ENCODE measurements around the gene HOXA3.

Gene HOXA3

GRCh38 chr7:27154369-27154768 lies 2.0 kb upstream of the HOXA3 start:
- TF ChIP-seq CTCF (IDR thresholded peaks at IDR 0.05; ENCODE audit: insufficient read depth, low read length): no peak
- no peak for TF ChIP-seq POLR2AphosphoS5 (IDR thresholded peaks at IDR 0.05; ENCODE audit: low read depth)
- TF ChIP-seq GABPA (IDR thresholded peaks at IDR 0.05; ENCODE audit: low read depth): no peak
- TF ChIP-seq SPI1 (IDR thresholded peaks at IDR 0.05; ENCODE audit: borderline replicate concordance, low read depth): no peak
- no peak for TF ChIP-seq REST (IDR thresholded peaks at IDR 0.05; ENCODE audit: insufficient replicate concordance, low read depth)
- Histone ChIP-seq H3K4me3 (replicated peaks; ENCODE audit: insufficient read depth, low read length) (no peak overlapping the region), H3K27me3 (ENCODE audit: insufficient read depth, poor library complexity, severe bottlenecking) (peaks cover 70% of the 10 kb centered on the region), H3K27ac (replicated peaks) (no peak overlapping the region)
- DNase-seq (ENCODE audit: low read depth in 1 of 2, low spot score in 1 of 2): no peak

GRCh38 chr7:27153526-27153925 lies 1.1 kb upstream of the HOXA3 start:
- peaks cover 68% of the 10 kb centered on the region for H3K27me3 ChIP-seq (ENCODE audit: insufficient read depth, poor library complexity, severe bottlenecking)

More at GRCh38 chr7:27153526-27153925, 1.1 kb upstream of the HOXA3 start:
- TF ChIP-seq CTCF (IDR thresholded peaks at IDR 0.05; ENCODE audit: insufficient read depth, low read length) (no peak), POLR2AphosphoS5 (IDR thresholded peaks at IDR 0.05; ENCODE audit: low read depth) (no peak), REST (IDR thresholded peaks at IDR 0.05; ENCODE audit: insufficient replicate concordance, low read depth) (no peak), GABPA (IDR thresholded peaks at IDR 0.05; ENCODE audit: low read depth) (no peak), SPI1 (IDR thresholded peaks at IDR 0.05; ENCODE audit: borderline replicate concordance, low read depth) (no peak)
- no peak for DNase-seq (ENCODE audit: low read depth in 1 of 2, low spot score in 1 of 2)
- Histone ChIP-seq H3K4me3 (replicated peaks; ENCODE audit: insufficient read depth, low read length) (no peak overlapping the region), H3K27ac (replicated peaks) (no peak overlapping the region)

Data from HL-60 (cell line).